SIG-M5 treated with dmso at 0.1 percent for 504 hours (cell line): Measurements from ENCODE around the gene GLRA3.
"Not testable (repeated sequence)": the region's sequence is repeated elsewhere in the genome, so short reads cannot be mapped to it uniquely, and the experiment has no call there.

Experiments used
- DNase-seq: peaks from one replicate; lab custom pipeline; 2025; ENCODE audit not compliant: unreplicated experiment; lab: John Stamatoyannopoulos, UW

GLRA3 gene

DNA sequence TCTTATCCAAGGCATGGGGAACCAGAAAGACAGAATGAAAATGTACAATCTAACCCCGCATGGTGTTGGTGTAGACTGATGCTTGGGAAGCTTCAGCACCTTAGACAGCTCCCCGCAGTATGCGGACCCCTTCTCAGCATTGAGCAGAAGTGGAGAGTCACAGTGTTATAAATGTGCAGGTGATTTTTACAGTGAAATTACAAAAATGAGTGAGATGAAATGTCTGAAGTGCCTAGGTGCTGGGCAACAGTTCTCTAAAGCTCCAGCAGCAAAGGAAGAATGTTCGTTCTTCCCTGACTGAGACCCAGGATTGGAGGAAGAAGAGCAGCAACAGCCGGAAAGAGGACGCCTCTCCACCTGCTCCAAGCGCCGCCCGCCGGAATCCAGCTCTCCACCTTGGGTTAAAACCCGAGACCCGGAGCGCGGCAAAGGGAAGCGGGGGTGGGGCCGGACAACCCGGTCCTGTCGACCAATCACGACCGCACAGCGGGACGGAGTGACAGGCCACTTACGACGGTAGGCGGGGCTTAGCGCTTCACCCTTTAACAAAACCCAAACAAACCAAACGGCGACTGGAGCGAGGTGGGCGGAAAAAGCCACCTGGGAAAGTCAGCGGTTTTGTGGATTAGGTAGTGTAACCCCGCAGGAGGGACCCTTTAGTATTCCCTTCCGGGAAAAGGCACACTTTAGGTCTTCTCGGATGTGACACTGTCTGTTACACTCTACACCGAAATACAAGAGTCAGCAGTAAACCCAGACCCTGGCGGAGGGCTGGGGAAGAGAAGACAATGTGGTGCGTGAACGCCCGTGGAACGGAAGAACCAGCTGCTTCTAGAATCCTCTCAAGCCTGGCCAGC, at the start of gene GLRA3:
TSS of gene GLRA3 (minus strand) at position 403 of the 857 bp plus-strand sequence. CDS start 436 bp downstream, outside the sequence.
- peak; percentile 30 for DNase-seq

DNA sequence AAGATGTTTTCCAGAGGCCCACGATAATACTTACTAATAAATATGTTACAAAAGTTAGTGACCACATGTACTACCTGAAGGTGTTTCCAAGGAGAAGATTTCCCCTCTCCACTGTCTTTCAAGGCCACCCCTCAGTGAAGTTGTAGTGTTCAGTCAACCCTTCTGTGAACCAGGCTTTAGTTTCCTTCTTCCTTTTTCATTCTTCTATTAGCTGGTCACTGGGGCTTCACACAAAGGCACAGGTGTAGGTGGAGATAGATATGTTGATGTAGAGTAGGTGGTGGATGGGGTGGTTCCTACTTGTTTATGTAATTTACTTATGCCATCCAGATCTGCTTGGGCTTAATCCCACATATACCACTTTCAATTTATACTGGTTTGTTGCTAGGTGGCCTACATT, 45.9 kb upstream of the GLRA3 start:
- no peak for DNase-seq

DNA sequence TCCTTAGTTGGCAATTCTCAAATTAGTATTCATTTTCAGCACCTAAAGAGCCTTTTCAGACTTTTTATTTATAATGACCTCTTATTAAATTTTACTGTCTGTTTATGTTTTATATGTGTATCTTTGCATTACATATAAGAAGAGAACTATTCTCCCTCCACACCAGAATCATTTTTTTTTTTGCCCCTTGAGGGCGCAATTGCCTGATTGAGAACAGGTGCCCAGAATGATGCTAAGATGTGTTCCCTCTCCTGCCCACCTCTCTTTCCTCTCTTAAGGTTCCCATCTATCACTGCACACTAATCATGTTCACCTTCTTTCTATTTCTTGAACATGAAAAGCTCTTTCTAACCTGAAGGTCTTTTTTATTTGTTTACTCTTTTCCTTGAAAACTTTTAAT, 44.9 kb upstream of the GLRA3 start:
- no peak for DNase-seq

DNA sequence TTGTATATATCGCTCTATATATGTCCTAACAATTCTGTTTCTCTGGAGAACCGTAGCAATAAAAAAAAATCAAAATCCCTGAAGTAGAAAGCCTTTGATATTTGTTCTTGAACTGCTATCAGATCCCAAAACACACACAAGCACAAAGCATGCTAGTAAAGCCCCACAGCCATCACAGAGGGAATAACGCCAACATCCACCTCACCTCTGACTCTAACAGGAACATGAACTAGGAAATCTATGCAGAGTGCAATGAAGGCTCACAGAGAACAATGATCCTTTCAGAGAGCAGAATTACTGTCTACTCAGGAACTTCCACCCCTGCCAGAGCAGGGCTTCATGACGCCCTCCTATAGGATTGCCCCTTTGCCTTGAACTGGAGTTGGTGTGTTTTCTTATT, 44.1 kb upstream of the GLRA3 start:
- not testable (repeated sequence) for DNase-seq

DNA sequence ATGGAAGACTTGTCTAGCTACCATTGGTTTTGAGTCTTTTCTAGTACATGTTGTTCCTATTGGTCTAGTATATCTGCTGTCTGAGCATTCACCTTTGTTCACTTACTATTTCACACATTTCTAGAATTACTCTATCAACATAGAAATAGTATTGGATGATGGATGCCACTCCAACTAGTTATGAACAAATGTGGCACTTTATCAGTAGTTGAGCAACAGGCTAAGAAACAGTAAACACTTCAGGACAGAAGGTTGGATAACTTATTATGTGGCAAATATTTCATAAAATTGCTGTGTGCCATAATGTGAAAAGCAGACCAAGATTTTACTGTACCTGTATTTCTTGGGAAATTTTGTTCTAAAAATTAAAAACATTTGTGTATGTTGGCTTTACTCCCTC, 42.4 kb upstream of the GLRA3 start:
- DNase-seq = no peak

DNA sequence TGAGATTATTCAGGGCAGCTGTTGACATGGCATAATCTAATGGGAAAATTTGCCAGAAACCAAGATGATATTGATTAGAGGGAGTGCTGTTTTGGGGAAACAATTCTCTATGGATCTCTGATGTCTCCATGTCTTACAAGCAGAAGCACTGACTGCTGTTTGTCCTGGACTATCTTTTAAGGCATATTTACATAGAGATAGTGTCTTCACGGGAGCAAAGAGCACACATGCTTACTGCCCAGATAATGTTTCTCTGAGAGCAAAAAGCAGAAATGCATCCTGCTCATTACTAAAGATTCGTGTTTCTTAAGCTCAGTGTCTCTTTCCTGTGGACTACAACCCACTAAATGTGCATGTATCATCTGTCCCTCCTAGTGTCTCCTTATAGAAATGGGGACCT, 41.3 kb upstream of the GLRA3 start:
- no peak for DNase-seq

DNA sequence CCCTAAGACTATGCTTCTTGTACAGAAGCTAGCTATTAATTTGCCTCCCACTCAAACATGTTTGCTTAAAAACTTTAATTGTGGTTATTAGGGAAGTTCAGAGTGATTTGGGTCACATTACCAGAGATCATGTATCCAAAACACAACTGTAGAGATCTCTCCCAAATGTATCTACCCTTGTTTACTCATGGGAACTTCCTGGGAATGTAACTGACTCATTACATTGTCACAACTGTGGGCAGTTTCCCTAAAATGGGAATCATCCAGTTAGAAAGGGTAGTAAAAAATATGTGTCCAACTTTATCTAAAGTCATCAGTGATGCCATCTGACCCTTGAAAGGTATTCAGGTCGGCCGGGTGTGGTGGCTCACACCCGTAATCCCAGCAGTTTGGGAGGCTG, 40.3 kb upstream of the GLRA3 start:
- no peak for DNase-seq

DNA sequence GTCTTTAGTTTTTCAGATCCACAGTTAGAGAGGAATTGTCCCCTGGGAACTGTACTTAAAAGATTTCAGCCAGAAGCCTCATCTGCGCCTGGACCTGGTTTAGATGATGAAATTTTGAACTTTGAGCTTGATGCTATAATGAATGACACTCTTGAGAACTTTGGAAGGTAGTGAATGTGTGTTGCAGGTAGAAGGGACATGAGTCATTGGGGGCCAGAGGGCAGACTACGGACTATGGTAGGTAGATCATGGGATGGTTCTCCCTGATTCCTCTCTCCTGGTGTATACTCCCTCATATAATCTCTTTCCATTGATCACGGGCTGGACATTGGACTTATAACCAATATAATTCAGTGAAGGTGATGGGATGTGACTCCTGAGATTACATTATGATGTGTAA, 38.9 kb upstream of the GLRA3 start:
- no peak for DNase-seq

DNA sequence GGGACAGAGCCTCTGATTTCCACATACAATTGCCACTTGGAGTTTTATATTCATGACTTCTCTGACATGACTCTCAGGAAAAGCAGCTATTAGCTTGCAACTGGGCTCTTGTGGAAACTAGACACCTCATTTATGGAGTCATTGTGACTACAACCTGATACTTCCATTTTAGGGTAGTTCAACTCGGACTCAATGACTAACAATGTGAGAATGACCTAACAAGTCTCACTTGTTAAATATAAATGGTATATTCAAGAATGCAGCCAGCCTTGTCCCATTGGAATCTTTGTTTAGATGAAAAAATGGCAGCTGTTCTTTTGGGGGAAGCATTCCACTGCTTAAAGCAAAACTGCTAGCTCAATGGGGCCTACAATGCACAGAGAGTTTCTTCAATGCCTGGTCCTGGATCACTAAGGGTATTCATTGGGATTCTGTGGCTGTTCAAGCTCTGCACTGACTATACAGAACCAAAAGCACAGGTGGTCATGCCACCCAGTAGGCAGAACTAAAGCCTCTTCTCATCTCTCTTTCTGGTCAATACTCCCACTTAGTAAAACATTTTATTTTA, 36.5 kb upstream of the GLRA3 start:
- no peak for DNase-seq

DNA sequence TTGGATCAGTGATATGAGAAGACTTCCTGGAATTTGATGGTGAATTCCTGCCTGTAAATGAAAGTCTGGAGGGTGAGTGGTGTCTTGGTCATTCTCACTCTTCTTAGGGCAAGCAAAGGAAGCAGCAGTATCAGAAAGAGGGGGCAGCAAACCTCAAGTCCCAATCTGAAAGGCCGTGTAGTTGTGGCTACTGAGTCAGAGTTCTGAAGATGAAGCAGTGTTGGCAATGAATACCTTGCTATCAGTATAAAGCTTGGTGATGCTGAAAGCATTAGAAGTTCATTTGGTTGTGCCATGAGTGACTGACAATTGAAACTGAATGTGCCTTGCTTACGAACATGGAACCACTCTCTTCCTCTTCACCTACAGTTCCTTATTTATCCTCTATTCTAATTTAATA, 35.0 kb upstream of the GLRA3 start:
- no peak for DNase-seq

DNA sequence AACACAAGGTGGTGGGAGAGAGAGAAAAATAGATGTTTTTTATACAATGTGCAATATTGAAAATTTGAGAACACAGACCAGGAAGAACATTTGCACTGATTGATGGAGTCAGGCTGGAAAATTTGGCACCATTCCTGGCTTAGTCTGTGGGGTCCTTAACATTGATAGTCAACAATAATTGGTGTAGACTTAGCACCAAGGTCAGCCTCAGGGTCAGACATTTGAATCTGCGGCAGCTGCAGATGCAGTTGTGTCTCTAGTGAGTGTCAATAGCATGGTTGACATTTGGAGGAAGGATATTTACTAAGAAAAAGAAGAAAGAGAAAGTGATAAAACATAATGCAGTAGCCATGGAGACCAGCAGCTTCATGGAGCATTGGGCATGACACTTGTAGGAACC, 31.5 kb upstream of the GLRA3 start:
- DNase-seq = no peak

DNA sequence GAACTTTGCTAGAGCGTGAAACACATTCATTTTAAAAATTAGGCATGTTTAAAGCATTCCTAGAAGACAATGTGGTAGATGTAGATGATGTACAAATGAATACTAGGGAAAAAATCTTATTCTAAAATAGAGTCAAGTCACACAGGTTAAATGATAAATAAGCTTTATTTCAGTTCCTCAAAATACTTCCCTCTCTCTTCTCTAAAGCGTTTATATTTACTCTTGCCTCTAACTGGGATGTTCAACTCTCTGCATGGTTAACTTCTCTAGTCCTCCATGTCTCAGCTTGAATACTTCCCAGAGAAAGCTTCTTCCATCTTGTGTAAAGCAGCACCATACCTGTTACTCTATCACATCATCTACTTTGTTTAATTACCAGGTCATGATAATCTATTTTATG, 30.9 kb upstream of the GLRA3 start:
- no peak for DNase-seq

DNA sequence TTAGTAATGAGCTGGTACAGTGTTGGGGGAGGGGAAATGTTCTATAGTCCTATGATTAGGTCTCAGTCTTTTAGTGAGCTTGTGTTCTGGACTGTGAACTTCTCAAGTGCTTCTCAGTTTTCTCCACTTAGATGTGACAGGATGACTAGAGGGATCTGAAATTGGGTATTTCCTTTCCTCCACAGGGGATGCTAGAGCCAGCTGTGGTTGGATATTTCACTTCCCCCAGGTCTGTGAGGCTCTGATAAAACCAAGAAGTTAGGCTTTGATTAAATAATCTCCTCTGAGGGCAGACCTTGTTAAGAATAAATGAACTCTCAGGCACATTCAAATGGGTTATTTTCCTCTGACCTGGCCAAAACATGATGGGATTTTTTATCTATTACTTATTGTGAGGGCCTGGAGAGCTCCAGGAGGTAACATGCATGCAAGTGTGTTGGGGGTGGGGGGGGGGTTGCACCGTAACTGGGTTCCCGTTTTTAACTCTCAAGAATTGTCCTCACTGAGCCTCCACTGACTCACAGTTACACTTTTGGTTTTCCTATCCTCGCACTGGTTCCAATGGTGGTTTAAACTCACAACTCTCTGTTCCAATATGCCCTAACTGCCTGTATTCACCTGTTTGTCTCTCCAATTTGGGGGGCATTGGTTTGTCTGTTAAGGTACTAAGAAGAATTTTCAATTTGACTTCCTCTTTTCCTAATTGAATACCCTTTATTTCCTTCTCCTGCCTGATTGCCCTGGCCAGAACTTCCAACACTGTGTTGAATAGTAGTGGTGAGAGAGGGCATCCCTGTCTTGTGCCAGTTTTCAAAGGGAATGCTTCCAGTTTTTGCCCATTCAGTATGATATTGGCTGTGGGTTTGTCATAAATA, 28.1 kb upstream of the GLRA3 start:
- no peak for DNase-seq

DNA sequence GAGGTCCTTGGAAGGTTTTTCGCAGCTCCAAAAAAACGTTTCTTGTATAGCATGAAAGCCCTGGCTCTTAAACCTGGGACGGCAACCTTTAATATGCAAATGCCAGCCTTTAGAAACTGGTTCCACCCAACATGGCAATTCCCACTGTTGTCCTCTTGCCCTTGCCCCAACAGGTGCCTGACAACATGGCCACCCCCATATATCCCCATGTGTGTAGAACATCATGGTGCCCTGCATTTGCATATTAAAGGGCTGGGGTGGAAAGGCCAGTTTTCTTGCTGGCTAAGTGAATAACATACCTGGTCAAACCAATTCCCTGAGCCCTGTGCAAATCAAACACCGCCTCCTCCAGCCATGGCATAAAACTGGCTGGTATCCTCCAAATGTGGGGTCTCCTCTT, 26.0 kb upstream of the GLRA3 start:
- no peak for DNase-seq

DNA sequence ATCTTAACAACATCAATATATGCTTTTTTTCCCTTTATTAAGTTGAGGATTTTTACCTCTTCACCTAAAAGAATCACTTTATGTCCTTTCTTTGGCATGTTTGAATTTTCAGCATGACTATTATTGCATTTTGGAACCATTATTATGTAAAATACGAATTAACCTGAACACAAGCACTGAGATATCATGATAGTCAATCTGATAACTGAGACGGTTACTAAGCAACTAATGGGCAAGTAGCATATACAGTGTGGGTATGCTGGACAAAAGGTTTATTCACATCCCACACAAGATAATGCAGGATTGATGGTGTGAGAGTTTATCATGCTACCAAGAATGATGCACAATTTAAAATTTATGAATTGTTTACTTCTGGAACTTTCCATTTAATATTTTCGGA, 24.6 kb upstream of the GLRA3 start:
- DNase-seq = no peak

DNA sequence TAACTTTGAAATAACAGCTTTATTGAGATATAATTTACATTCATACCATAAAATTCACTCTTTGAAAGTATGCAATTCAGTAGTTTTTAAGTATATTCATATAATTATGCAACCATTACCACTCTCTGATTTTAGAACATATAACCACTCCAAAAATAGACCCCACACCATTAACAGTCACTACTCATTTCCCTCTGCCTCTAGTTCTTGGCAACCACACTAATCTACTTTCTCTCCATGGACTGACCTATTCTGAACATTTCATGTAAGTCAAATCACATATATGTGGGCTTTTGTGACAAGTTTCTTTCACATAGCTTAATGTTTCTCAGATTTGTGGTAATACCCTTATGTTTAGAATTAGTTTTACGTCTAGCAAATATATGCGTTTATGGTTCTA, 19.5 kb upstream of the GLRA3 start:
- no peak for DNase-seq

DNA sequence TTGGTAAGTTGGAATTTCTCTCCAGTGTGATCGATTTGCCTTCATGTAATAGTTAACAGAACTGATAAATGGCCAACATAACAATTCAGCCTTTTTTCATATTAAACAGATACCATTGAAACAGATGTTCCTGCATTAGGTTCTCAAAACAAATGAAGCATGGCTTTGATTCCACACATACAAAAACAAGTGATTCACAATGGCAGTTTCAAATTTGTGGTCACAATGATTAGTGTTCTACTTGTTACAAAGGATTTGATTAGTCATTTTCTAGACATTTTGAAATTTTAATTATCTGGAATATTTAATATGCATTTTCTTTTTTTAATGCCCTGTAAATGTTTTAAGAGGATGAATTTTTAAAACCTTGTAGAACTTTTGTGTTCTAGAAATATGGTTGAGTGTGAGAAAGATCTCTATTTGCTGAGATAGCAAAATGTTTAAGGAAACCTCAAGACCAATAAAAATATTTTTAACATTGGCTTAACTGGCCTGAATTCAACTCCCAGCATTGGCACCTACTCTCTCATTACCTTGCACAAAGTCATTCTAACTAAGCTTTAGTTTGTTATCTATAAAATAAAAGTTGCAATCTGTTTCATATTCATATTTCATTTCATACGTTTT, 18.9 kb upstream of the GLRA3 start:
- no peak for DNase-seq

DNA sequence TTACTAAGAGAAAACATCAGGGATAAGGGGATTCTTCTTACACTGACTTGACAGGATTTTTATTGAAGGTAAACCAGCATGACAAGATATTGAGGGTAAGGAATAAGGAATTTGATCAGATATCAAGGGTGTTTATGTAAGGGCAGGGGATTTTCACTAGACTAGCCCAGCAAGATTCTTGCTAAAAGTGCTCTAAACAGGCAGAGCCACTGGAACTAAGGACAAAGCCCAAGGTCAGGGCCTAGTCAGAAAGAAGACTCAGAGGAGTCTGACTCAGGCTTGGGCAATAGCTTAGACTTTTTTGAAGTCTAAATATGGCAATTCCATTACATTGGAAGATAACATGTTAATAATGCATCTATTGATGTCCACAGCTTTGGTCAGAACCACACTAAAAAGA, 6.5 kb upstream of the GLRA3 start:
- no peak for DNase-seq

DNA sequence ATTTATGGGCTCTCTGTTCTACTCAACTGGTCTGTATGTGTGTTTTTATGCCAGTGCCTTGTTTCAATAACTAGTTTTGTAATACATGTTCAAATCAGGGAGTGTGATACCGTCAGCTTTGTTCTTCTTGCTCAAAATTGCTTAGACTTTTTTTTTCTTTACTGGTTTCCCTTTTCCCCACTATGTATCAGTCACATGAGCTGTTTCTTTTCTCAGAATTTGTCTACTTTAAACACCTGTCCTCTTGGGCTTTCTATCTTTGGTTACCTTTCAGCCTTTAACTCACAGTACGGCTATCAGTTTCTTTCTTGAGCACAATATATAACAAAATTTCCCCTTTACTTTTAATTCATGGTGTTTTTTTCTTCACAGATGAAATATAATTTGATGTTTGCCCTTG, 5.4 kb upstream of the GLRA3 start:
- no peak for DNase-seq

DNA sequence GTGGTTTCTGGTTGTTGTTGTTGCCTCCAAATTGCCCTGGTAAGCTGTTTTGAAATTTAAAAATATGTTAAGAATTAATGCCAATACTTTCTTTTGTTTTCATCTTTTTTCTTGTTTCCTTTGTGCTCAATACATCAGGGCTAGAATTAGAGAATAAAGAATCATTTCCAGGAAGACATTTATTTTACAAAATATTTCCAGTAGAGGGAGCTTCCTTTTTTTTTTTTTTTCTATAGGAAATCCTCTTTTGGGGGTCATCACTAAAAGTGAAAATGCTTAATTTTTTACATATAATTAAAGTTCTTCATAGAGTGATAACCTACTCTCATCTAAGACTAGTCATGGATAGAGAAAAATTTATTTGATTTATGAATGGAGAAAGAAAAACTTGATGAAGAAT, 2.4 kb downstream of the GLRA3 start:
- no peak for DNase-seq

DNA sequence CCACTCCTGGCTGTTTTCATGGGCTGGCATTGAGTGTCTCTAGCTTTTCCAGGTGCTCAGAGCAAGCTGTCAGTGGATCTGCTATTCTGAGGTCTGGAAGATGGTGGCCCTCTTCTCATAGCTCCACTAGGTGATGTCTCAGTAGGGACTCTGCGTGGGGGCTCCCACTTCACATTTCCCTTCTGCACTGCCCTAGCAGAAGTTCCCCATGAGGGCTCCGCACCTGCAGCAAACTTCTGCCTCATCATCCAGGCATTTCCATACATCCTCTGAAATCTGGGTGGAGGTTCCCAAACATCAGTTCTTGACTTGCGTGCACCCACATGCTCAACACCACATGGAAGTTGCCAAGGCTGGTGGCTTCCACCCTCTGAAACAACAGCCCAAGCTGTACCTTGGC, 13.8 kb downstream of the GLRA3 start:
- DNase-seq = no peak
